D341Med (cell line): Measurements from ENCODE around the gene PBRM1.

ENCODE experiments used
- DNase-seq: peaks from one replicate; pipeline ENCODE4 v3.0.0; 2012; ENCODE audit warnings: low spot score

Gene PBRM1

DNA sequence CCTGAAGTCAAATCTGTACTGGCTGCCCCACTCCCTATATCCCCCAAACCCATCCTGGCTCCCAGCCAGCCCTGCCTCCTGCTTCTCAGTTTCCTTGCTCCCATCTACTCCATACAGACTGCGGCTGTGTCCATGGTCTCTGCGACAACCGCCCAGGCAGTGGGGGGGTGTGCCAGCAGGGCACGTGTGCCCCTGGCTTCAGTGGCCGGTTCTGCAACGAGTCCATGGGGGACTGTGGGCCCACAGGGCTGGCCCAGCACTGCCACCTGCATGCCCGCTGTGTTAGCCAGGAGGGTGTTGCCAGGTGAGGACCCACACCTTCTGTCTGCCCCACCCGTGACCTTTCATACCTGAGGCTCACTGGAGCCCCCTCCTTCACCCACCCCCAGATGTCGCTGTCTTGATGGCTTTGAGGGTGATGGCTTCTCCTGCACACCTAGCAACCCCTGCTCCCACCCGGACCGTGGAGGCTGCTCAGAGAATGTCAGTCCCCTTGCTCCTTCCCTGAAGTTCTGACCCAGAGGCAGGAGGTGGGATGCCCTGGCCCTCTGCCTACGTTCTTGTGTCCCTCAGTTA is 175.9 kb downstream of the PBRM1 start:
- DNase-seq, result no peak

DNA sequence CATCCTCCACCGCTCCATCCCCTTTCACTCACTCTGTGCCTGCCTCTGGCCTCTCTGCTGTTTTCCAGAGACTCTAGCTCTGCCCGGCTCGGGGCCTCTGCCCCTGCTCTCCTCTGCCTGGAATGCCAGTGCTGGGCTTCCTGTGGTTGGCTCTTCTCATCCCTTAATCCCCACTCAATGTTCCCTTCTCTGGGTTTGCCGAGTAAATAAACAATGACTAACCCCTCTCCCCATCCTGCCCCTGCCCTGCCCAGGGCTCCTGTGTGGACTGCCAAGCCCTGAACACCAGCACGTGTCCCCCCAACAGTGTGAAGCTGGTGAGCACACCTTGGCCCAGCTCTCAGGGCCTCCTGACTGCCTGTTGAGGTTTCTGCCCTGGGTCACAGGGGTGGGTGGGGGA is 178.4 kb downstream of the PBRM1 start:
- DNase-seq, result no peak

DNA sequence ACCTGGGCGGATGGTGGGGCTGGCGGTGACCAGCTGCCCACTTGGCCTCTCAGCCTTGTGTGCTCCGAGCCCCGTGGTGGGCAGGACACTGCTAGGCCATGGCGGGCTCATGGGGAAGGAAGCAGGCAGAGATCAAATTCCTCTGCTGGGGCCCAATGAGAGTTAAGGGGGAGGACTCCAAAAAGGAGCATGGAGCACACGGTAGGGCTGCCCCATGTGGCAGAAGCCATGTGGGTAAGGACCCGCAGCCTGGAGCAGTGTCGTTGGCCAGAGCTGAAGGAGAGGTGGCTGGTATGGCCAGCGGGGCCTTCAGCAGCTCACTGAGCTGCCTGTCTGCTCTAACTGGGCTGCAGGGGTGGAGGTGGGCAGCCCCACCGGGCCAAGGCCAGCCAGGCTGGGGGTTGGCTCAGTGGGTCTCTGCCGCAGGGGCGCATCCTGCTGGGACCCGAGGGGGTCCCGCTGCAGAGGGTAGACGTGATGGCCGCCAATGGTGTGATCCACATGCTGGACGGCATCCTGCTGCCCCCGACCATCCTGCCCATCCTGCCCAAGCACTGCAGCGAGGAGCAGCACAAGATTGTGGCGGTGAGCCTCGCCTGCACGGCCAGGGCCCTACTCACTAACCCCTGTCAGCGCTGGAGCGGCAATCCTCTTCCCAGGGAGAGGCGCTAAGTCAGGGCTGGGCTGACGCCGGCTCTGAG is 179.3 kb downstream of the PBRM1 start:
- no peak for DNase-seq

- DNase-seq, result no peak
These were observed 180.7 kb downstream of the PBRM1 start for GRCh38 chr3:52504977-52505376.

DNA sequence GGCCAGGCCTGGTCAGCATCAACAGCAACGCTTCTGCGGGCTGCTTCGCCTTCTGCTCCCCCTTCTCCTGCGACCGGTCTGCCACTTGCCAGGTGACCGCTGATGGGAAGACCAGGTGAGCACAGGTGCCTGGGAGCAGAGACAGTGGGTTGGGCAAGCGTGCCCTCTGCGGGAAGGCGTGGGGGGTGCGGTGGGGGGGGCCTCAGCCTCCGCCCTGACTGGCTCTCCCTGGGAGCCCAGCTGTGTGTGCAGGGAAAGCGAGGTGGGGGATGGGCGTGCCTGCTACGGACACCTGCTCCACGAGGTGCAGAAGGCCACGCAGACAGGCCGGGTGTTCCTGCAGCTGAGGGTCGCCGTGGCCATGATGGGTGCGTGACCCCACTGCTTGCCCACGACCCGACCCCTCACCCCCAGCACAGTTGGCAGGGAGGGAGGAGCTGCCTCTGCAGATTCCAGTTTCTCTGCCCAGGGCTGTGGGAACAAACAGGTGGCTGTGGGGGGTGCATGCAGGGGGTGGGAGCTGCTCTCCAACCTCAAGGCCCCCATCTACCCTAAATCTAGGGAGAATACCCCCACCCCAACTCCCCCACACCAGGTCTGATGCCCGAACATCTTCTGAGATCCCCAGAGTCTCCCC is 181.8 kb downstream of the PBRM1 start:
- DNase-seq, result no peak

DNA sequence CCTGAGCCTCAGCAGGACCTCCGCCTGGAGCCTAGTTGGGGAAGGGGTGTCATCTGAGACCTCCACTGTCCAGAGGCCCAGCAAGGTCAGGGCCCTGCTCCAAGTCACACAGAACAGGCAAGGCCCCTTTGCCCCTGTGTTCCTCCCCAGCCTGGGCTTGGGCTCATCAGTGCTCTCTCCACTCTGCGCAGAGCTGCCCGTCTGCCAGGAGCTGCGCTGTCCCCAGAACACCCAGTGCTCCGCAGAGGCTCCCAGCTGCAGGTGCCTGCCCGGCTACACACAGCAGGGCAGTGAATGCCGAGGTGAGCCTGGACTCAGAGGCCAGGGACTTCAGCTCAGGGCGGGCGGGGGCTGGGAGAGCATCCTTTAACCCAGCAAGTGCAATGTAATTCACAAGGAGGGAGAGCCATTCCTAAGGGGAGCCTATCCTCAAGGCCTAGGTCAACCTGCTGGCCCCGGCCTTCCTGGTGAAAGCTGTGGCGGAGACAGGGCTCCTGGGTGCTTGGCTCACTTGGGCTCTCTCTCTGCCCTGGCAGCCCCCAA is 182.8 kb downstream of the PBRM1 start:
- DNase-seq, result no peak

DNA sequence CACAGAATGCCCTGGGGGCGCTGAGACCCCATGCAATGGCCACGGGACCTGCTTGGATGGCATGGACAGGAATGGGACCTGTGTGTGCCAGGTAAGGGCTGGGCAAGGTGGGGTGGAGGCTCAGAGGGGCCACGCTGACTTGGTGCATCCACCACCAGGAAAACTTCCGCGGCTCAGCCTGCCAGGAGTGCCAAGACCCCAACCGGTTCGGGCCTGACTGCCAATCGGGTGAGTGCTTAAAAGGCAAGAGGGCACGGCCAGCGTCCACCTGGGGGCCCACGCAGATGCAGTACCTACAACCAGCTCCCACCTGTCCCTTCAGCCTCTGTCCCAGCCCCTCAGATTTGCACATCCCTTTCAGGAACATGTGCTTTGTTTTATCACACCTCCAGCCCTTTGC is 183.7 kb downstream of the PBRM1 start:
- no peak for DNase-seq

DNA sequence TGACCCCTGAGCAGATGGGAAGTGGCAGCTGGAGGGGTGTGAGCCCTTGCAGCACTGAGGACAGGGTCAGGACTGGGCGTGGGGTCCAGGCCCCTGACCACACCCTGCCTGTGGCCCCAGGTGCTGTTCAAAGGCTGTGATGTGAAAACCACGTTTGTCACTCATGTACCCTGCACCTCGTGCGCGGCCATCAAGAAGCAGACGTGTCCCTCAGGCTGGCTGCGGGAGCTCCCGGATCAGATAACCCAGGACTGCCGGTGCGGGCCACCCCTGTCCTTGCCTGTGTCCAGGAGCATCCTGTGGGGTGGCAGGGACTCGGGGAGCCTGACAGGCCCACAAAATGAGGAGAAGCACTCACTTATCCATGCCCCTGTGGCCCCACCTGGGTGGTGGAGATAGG is 184.7 kb downstream of the PBRM1 start:
- DNase-seq, result no peak

- no peak for DNase-seq
These were observed 187.3 kb downstream of the PBRM1 start for GRCh38 chr3:52498137-52499054.

DNA sequence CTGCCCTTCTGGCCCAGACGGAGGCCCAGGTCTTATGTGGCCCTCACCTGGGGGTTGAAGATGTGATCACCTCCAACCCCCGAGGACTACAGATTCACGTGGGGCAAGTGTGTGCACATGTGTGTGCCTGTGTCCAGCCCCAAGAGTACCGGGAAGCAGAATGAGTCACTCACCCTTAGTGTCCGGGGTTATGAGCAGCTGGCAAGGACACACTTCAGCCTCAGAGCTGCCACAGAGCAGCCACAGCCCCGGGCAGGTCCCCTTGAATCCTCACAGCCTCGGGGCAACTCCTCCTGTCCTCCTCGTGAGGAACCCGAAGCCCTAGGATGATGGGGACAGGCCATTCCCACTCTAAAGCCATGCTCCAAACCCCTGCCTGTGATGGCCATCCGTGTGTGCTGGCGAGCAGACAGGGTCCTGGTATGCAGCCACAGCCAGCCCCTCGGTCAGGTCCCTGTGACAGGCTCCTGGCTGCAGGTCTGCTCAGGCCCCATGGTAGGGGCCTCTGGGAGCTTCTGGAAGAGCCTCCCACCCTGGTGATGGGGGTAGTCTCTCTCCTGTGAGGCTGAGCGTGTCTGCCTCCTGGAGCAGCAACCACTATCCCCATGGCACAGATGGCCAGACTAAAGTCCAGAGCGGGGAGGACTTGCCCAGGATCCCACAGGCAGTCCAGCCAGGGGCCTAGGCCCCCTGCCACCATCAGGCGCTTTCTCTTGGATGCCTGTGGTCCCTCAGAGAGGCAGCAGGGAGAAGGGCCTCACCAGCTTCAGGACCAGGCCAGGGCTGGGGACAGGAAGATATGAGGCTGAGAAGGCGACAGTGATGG is 189.7 kb downstream of the PBRM1 start:
- no peak for DNase-seq
